AG08396 (cell line): ENCODE results near the gene TBC1D10A.

Source experiments
- DNase-seq: peaks from one replicate; pipeline ENCODE4 v3.0.0; 2012; ENCODE audit warnings: low spot score, mixed read lengths

Gene TBC1D10A

GRCh38 chr22:30265823-30266444 is 60.8 kb downstream of the TBC1D10A start:
- no peak for DNase-seq

GRCh38 chr22:30265131-30265720 is 61.5 kb downstream of the TBC1D10A start:
- DNase-seq: no peak

GRCh38 chr22:30263883-30264282 is 62.9 kb downstream of the TBC1D10A start:
- DNase-seq: no peak

GRCh38 chr22:30262917-30263741 is 63.6 kb downstream of the TBC1D10A start:
- DNase-seq: peak; percentile 82

DNA sequence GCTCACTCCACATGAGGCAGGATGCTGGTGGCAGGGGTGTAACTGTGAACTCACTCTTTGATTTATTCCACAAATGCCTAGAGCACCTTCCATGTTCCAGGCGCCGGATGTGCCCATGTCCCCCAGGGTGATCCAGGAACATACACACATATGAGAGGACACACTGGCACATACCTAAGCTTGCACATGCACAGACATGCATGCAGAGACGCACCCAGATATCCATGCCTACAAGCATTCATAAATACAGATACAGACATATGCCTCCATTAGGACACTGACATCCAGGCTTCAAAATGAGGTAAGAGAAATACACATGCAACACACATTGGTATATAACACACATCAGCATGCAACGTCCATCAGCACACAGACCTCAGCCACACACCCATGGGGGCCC is 64.6 kb downstream of the TBC1D10A start:
- no peak for DNase-seq

- DNase-seq: no peak
These were observed 65.6 kb downstream of the TBC1D10A start for GRCh38 chr22:30261134-30261533.

DNA sequence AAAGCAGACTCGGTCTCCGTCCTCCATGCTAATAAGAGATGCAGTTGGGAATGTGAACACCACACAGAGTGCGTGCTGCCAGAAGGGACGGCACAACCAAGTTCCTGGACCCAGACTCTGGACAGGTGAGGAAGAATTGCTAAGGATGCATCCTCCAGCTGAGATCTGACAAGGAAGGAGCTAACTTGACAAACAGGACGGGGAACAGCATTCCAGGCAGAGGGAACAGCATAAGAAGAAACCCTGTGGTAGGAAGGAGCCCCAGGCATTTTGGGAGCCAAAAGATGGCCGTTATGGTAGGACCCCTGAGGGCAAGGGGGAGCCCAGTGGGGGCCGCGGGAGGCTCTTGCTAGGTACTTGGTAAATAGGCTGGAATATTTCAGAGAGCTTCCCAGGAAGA is 66.1 kb downstream of the TBC1D10A start:
- DNase-seq: no peak

- DNase-seq: no peak
These were observed 66.5 kb downstream of the TBC1D10A start for GRCh38 chr22:30260276-30260675.

GRCh38 chr22:30254314-30254713 is 72.4 kb downstream of the TBC1D10A start:
- DNase-seq: no peak

DNA sequence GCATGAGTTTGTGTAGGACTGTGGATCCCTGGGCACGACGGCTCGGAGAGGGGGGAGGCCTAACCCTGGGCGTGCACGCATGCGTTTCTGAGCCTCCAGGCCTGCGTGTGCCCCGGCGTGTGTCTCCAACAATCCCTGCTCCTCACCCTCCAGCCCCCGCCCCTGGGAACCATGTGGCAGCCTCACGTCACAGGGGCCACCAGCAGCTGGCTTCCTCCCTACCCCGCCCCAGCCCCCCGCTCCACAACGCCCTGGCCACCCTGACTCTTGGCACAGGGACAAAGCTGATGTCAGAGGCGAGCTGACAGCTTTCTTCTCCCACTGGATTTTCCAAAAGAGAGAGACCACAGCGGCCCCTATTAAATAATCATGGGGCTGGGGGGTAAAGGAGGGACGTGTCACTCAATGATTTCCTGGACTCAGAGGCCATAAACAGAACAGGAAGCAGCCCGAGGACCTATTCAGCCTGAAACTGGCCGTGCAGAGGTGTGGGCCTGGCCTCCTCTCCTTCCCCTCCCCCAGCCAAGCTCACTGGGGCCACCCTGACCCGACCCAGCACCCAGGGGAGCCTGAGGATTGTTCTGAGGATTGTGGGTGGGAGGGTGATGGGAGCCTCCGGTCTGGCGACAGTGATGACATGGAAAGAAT is 73.4 kb downstream of the TBC1D10A start:
- DNase-seq: peak; percentile 77

GRCh38 chr22:30252411-30253204 is 74.1 kb downstream of the TBC1D10A start:
- no peak for DNase-seq

- peak; percentile 74 for DNase-seq
These were observed 75.0 kb downstream of the TBC1D10A start for GRCh38 chr22:30251711-30252110.

- DNase-seq: peak; percentile 80
These were observed 76.0 kb downstream of the TBC1D10A start for GRCh38 chr22:30250661-30251267.

DNA sequence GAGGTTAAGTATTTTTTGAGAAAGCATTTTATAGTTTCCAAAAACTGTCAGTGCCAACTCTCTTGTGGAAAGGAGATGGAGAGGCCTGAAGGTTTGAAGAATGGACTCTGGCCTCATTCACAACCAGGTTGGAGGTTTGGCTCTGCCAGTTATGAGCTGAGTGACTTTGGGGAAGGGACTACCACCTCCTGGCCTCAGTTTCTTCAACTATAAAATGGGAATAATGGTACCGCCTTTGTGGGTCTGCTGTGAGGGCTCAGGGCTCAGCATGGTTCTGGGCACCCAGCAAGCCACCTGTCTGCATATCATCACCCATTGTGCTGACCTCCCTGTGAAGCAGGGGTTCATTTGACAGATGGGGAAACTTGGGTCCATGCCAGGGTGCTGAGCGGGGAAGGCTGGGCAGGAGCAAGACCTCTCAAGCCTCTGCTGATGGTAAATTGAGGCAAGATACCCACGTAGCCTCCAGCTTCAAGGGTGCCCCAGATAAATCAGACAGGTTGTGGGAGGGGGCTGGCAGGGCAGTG is 76.6 kb downstream of the TBC1D10A start:
- DNase-seq: no peak

GRCh38 chr22:30249049-30250038 is 77.4 kb downstream of the TBC1D10A start:
- DNase-seq: no peak

- no peak for DNase-seq
These were observed 78.3 kb downstream of the TBC1D10A start for GRCh38 chr22:30248484-30248883.

DNA sequence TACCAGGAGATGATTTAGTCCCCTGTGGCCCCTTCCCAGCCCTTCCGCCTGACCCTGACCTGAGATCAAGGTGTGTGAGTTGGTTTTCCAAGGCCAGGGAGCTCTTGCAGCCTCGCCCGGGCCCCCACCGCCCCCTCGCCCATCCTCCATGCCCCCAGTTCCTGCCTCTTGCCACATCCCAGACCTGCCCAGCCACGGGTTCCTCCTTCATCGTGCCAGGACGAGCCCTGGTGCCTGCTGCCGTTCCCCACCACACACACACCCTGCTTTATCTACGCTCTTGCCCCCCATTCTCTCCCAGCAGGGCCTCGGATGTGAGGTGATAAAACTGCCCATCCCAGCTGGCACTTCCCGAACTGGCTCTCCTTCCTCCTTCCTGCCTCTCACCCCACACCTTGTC is 78.8 kb downstream of the TBC1D10A start:
- no peak for DNase-seq

DNA sequence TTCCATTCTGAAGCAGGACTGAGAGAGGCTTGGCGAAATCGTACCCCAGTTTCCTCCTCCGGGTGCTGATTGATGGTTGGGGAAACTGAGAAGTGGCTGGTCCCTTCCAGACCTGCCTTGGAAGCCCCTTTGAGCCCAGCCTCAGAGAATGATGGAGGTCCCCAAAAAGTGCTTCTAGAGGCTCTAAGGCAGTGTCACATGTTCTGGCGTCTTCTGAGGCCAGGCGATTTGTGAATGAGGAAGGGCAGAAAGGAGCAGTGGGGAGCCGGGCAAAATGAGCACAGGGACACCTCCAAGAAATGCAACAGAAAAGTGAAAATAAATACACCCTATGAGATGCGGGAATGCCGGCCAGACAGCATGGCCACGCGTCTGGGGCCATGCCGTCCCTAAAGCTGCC is 79.2 kb downstream of the TBC1D10A start:
- DNase-seq: no peak

DNA sequence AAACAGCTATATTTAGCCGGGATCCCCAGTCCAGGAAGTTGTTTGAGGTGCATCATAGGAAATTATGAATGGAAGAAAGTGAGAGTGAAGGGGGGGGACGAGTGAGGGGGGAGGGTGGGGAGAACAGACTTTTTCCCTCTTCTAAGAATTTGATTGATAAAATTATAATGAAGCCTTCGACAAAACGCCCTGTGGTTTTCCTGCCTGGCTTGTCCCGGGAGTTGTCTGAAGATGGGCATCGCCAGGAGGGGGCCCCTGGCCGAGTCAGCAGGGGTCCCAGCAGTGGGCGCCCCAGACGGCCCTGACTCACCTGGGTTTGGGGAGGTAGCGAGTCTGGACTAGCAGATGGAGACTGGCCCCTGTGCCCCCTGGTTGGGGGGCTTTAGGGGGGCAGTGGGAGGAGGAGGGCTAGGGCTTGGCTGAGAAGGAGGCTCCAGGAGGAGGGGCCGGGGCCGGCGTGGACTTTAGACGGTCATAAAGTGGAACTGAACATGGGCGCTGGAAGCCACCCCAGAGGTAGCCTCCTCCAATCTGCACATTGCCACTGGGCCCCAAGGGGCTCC is 79.8 kb downstream of the TBC1D10A start:
- DNase-seq: no peak
